ENCODE data around the gene CKS1B. TPM values are rescaled to one million over a fixed set of nuclear protein-coding genes. Genes with fewer than 3 reads are reported as not detected.

The CKS1B gene
- total RNA-seq, 1 donor from 2014 or later, result 72.4 TPM

- no peaks in the 10 kb centered on the region for H3K36me3 ChIP-seq (ENCODE audit: control insufficient read depth, insufficient read depth, low read length)
- TF ChIP-seq CTCF (IDR thresholded peaks at IDR 0.05; ENCODE audit: insufficient read depth, low read length, poor library complexity, severe bottlenecking), result no peak
- H3K4me3 ChIP-seq (ENCODE audit: low read depth, low read length), result no peak overlapping the region
- H3K27me3 ChIP-seq (ENCODE audit: control insufficient read depth, insufficient read depth, low read length), result no peaks in the 10 kb centered on the region
- DNase-seq (ENCODE audit: low read depth), result no peak
Observed at GRCh38 chr1:155019377-155020245, 45.1 kb downstream of the CKS1B start.

GRCh38 chr1:155022136-155022926 lies 47.9 kb downstream of the CKS1B start:
- Histone ChIP-seq H3K36me3 (ENCODE audit: control insufficient read depth, insufficient read depth, low read length) (no peaks in the 10 kb centered on the region), H3K4me3 (ENCODE audit: low read depth, low read length) (no peak overlapping the region), H3K27me3 (ENCODE audit: control insufficient read depth, insufficient read depth, low read length) (no peaks in the 10 kb centered on the region)
- no peak for TF ChIP-seq CTCF (IDR thresholded peaks at IDR 0.05; ENCODE audit: insufficient read depth, low read length, poor library complexity, severe bottlenecking)
- DNase-seq (ENCODE audit: low read depth), result no peak

GRCh38 chr1:155022927-155023236 lies 48.4 kb downstream of the CKS1B start:
- no peak for DNase-seq (ENCODE audit: low read depth)
- TF ChIP-seq CTCF (IDR thresholded peaks at IDR 0.05; ENCODE audit: insufficient read depth, low read length, poor library complexity, severe bottlenecking), result no peak
- Histone ChIP-seq H3K36me3 (ENCODE audit: control insufficient read depth, insufficient read depth, low read length) (no peaks in the 10 kb centered on the region), H3K4me3 (ENCODE audit: low read depth, low read length) (no peak overlapping the region), H3K27me3 (ENCODE audit: control insufficient read depth, insufficient read depth, low read length) (no peaks in the 10 kb centered on the region)

- no peak overlapping the region for H3K4me3 ChIP-seq (ENCODE audit: low read depth, low read length)
- TF ChIP-seq CTCF (IDR thresholded peaks at IDR 0.05; ENCODE audit: insufficient read depth, low read length, poor library complexity, severe bottlenecking), result no peak
- H3K27me3 ChIP-seq (ENCODE audit: control insufficient read depth, insufficient read depth, low read length), result no peaks in the 10 kb centered on the region
- no peak for DNase-seq (ENCODE audit: low read depth)
- H3K36me3 ChIP-seq (ENCODE audit: control insufficient read depth, insufficient read depth, low read length), result no peaks in the 10 kb centered on the region
Observed at GRCh38 chr1:155023627-155024026, 49.1 kb downstream of the CKS1B start.

GRCh38 chr1:155024315-155024714 lies 49.8 kb downstream of the CKS1B start:
- DNase-seq (ENCODE audit: low read depth), result no peak
- no peaks in the 10 kb centered on the region for H3K36me3 ChIP-seq (ENCODE audit: control insufficient read depth, insufficient read depth, low read length)
- TF ChIP-seq CTCF (IDR thresholded peaks at IDR 0.05; ENCODE audit: insufficient read depth, low read length, poor library complexity, severe bottlenecking), result no peak
- H3K27me3 ChIP-seq (ENCODE audit: control insufficient read depth, insufficient read depth, low read length), result no peaks in the 10 kb centered on the region
- no peak overlapping the region for H3K4me3 ChIP-seq (ENCODE audit: low read depth, low read length)
